H1 (cell line): ENCODE data around the gene NOL9. TPM values are rescaled to one million over a fixed set of nuclear protein-coding genes. Genes with fewer than 3 reads are reported as not detected.

Experiments used
- NANOG ChIP-seq: IDR thresholded peaks from 2 replicates; pipeline ENCODE4 v1.6.1; 2011; ENCODE audit warnings: low read length, low read depth, mild to moderate bottlenecking, inconsistent platforms; ENCODE audit not compliant: insufficient read depth, poor library complexity, severe bottlenecking
- POLR2AphosphoS5 ChIP-seq: IDR thresholded peaks from 2 replicates; pipeline ENCODE4 v1.6.1; 2011; ENCODE audit warnings: low read depth, low read length
- SRF ChIP-seq: IDR thresholded peaks from 2 replicates; pipeline ENCODE4 v1.6.1; 2011; ENCODE audit warnings: mild to moderate bottlenecking, low read depth, low read length, moderate library complexity
- TBP ChIP-seq: IDR thresholded peaks from 2 replicates; pipeline ENCODE4 v1.6.1; 2011; ENCODE audit warnings: low read depth, low read length, improper control_type of control experiment
- polyA plus RNA-seq, 7 experiments: library from polyadenylated mRNA; depleted of rRNA in 3 of 7; stranded (reverse) in 5 of 7; unstranded in 2 of 7; fragments of >200 nt in 5 of 7; fragments of 200-250 nt in 2 of 7; gene quantifications; 1 replicate in 5 of 7; 2 replicates in 1 of 7; 4 replicates in 1 of 7; pipeline versions ENCODE4 v1.2.1 to v1.2.3, GENCODE V29; 2011 to 2013; ENCODE audit warnings: missing spikeins in 2 of 7, mixed read lengths in 2 of 7
- total RNA-seq: library from RNA; stranded (reverse); fragmentation: NEBNext Ultra II Directional; extraction: Animal tissue kit (Norgen Biotek cat#: 25700); gene quantifications from 2 replicates; pipeline ENCODE4 v1.2.1, GENCODE V29; 2021
- TF ChIP-seq, protein P1 (sequence below): IDR thresholded peaks from 2 replicates; pipeline ENCODE4 v1.6.1; 2012; ENCODE audit warnings: low read length, inconsistent platforms
- TF ChIP-seq, protein P2 (sequence below): fragments of 300-600 bp; sonication (generic); IDR thresholded peaks from 2 replicates; pipeline ENCODE4 v1.7.1; 2012; ENCODE audit warnings: low read length, moderate library complexity, mild to moderate bottlenecking, inconsistent platforms; ENCODE audit not compliant: insufficient replicate concordance
- TF ChIP-seq, protein P3 (sequence below): IDR thresholded peaks from 2 replicates; pipeline ENCODE4 v1.6.1; 2012; ENCODE audit warnings: inconsistent platforms

NOL9 gene
- total and polyA plus RNA-seq, 2 of the 8 experiments (the other 6 are each of a cell fraction or from before 2014, with no cell fraction given): 17.1 to 38.1 TPM

DNA sequence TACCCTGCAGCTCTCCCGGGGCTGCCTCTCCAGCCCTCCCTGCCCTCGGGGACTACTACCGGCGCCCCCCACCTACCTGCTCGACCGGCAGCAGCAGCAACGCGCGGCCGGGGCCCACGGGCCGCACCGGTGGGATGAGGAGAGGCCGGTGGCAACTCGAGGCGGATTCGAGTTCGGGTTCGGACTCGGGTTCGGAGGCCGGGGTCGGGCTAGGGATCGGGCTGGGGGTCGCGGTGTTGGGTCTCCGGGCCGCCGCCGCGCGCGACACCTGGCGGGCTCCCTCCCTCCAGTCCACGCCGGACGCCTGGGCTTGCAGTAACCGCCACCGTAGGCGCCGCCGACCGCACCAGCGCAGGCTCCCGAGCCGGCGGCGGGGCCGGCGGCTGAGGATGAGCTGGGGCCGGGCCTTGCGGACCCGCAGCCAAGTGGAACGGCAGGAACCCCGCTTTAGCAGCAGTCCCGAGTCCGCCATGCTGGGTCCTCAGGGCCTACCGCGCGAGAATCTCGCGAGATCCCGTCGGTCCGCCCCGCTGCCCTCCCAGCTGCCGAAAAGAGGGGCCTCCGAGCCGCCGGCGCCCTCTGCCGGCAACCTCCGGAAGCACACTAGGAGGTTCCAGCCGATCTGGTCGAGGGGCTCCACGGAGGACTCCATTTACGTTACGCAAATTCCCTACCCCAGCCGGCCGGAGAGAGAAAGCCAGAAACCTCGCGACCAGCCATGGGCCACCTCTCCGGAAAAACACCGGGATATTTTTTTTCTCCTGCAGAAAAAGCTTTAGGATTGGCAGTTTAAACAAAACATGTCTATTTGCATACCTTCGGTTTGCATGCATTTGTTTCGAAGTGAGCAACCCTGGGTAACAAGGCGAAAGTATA, at the start of gene NOL9 (continued):
- TF ChIP-seq, protein P1, sequence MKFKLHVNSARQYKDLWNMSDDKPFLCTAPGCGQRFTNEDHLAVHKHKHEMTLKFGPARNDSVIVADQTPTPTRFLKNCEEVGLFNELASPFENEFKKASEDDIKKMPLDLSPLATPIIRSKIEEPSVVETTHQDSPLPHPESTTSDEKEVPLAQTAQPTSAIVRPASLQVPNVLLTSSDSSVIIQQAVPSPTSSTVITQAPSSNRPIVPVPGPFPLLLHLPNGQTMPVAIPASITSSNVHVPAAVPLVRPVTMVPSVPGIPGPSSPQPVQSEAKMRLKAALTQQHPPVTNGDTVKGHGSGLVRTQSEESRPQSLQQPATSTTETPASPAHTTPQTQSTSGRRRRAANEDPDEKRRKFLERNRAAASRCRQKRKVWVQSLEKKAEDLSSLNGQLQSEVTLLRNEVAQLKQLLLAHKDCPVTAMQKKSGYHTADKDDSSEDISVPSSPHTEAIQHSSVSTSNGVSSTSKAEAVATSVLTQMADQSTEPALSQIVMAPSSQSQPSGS: no peak; the same call in 1 of the 2 replicates
- TF ChIP-seq, protein P2, sequence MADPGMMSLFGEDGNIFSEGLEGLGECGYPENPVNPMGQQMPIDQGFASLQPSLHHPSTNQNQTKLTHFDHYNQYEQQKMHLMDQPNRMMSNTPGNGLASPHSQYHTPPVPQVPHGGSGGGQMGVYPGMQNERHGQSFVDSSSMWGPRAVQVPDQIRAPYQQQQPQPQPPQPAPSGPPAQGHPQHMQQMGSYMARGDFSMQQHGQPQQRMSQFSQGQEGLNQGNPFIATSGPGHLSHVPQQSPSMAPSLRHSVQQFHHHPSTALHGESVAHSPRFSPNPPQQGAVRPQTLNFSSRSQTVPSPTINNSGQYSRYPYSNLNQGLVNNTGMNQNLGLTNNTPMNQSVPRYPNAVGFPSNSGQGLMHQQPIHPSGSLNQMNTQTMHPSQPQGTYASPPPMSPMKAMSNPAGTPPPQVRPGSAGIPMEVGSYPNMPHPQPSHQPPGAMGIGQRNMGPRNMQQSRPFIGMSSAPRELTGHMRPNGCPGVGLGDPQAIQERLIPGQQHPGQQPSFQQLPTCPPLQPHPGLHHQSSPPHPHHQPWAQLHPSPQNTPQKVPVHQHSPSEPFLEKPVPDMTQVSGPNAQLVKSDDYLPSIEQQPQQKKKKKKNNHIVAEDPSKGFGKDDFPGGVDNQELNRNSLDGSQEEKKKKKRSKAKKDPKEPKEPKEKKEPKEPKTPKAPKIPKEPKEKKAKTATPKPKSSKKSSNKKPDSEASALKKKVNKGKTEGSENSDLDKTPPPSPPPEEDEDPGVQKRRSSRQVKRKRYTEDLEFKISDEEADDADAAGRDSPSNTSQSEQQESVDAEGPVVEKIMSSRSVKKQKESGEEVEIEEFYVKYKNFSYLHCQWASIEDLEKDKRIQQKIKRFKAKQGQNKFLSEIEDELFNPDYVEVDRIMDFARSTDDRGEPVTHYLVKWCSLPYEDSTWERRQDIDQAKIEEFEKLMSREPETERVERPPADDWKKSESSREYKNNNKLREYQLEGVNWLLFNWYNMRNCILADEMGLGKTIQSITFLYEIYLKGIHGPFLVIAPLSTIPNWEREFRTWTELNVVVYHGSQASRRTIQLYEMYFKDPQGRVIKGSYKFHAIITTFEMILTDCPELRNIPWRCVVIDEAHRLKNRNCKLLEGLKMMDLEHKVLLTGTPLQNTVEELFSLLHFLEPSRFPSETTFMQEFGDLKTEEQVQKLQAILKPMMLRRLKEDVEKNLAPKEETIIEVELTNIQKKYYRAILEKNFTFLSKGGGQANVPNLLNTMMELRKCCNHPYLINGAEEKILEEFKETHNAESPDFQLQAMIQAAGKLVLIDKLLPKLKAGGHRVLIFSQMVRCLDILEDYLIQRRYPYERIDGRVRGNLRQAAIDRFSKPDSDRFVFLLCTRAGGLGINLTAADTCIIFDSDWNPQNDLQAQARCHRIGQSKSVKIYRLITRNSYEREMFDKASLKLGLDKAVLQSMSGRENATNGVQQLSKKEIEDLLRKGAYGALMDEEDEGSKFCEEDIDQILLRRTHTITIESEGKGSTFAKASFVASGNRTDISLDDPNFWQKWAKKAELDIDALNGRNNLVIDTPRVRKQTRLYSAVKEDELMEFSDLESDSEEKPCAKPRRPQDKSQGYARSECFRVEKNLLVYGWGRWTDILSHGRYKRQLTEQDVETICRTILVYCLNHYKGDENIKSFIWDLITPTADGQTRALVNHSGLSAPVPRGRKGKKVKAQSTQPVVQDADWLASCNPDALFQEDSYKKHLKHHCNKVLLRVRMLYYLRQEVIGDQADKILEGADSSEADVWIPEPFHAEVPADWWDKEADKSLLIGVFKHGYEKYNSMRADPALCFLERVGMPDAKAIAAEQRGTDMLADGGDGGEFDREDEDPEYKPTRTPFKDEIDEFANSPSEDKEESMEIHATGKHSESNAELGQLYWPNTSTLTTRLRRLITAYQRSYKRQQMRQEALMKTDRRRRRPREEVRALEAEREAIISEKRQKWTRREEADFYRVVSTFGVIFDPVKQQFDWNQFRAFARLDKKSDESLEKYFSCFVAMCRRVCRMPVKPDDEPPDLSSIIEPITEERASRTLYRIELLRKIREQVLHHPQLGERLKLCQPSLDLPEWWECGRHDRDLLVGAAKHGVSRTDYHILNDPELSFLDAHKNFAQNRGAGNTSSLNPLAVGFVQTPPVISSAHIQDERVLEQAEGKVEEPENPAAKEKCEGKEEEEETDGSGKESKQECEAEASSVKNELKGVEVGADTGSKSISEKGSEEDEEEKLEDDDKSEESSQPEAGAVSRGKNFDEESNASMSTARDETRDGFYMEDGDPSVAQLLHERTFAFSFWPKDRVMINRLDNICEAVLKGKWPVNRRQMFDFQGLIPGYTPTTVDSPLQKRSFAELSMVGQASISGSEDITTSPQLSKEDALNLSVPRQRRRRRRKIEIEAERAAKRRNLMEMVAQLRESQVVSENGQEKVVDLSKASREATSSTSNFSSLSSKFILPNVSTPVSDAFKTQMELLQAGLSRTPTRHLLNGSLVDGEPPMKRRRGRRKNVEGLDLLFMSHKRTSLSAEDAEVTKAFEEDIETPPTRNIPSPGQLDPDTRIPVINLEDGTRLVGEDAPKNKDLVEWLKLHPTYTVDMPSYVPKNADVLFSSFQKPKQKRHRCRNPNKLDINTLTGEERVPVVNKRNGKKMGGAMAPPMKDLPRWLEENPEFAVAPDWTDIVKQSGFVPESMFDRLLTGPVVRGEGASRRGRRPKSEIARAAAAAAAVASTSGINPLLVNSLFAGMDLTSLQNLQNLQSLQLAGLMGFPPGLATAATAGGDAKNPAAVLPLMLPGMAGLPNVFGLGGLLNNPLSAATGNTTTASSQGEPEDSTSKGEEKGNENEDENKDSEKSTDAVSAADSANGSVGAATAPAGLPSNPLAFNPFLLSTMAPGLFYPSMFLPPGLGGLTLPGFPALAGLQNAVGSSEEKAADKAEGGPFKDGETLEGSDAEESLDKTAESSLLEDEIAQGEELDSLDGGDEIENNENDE: no peak
- TF ChIP-seq POLR2AphosphoS5 (peak; percentile 83), SRF (no peak; the same call in 1 of the 2 replicates), TBP (peak; percentile 85; the same call in 1 of the 2 replicates), NANOG (peak; percentile 29)
- TF ChIP-seq, protein P3, sequence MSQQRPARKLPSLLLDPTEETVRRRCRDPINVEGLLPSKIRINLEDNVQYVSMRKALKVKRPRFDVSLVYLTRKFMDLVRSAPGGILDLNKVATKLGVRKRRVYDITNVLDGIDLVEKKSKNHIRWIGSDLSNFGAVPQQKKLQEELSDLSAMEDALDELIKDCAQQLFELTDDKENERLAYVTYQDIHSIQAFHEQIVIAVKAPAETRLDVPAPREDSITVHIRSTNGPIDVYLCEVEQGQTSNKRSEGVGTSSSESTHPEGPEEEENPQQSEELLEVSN: no peak
